ENCODE data around the gene FOXJ1. TPM values are rescaled to one million over a fixed set of nuclear protein-coding genes. Genes with fewer than 3 reads are reported as not detected.

The FOXJ1 gene
- total RNA-seq, 3 donors from 2014 or later, result 0.16 to 2.2 (median 0.52) TPM

DNA sequence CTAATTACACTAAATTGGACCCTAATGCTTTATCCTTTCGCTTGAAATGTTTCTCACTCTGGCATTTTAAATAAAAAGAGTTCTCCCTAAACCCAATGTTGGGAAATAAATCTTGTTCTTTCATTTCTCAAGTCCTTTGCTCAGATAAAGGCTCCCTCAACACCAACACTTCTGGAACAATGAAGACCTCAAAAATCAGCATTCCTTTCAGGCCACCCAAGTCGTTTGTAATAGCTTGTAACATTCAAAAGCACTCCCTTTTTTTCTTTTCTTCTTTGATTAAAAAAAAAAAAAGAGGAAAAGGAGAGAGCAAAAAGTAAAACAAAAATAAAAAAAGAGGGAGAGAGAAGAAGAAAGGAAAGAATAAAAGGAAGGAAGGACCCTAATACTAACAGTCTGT lies 23.3 kb upstream of the FOXJ1 start:
- Histone ChIP-seq H3K9me3 (no peaks in the 10 kb centered on the region), H3K36me3 (ENCODE audit: low read depth) (no peaks in the 10 kb centered on the region), H3K4me3 (no peak overlapping the region), H3K4me1 (ENCODE audit: low read depth) (no peaks in the 10 kb centered on the region)
- DNase-seq, result no peak
- no peak for TF ChIP-seq CTCF (IDR thresholded peaks at IDR 0.05)
- no peak for ATAC-seq
- intact Hi-C loops (cut with DNase I, micrococcal nuclease), result no loop called here

GRCh38 chr17:76163919-76164318 lies 22.9 kb upstream of the FOXJ1 start:
- no peaks in the 10 kb centered on the region for H3K4me1 ChIP-seq (ENCODE audit: low read depth)
- H3K36me3 ChIP-seq (ENCODE audit: low read depth), result no peaks in the 10 kb centered on the region
- no peak for TF ChIP-seq CTCF (IDR thresholded peaks at IDR 0.05)
- H3K4me3 ChIP-seq, result no peak overlapping the region
- H3K9me3 ChIP-seq, result no peaks in the 10 kb centered on the region
- ATAC-seq (no peak), DNase-seq (no peak)
- intact Hi-C loops (cut with DNase I, micrococcal nuclease), result no loop called here

DNA sequence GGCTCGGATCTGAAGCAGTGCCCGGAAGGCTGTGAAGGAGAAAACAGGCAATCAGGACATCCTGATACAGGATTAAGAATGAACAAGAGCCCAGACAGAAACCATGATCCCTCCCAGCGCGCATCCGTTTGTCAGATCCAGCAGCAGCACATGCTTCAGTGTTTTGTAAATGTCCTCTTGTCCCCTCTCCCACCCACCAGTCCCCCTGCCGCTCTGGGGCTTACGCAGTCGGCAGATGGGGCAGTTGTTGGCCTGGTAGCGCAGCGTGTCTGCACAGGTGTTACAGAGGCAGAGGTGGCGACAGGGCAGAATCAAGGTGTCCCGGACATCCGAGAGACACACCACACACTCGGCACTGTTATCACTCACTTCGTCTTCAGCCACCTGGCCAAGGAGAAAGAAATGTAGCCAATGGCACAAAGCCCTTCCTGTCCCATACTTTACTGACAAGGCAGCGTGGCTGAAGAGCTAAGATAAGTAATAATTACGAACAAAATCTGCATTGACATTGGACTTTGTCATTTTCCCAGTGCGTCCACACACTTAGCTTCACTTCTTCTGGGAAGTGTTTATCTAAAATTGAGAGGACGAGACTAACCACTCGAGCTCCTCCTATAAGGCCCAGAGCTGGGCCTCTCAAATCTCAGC lies 20.7 kb upstream of the FOXJ1 start:
- intact Hi-C loops (cut with DNase I, micrococcal nuclease), result no loop called here
- no peak overlapping the region for H3K4me3 ChIP-seq
- no peak for TF ChIP-seq CTCF (IDR thresholded peaks at IDR 0.05)

DNA sequence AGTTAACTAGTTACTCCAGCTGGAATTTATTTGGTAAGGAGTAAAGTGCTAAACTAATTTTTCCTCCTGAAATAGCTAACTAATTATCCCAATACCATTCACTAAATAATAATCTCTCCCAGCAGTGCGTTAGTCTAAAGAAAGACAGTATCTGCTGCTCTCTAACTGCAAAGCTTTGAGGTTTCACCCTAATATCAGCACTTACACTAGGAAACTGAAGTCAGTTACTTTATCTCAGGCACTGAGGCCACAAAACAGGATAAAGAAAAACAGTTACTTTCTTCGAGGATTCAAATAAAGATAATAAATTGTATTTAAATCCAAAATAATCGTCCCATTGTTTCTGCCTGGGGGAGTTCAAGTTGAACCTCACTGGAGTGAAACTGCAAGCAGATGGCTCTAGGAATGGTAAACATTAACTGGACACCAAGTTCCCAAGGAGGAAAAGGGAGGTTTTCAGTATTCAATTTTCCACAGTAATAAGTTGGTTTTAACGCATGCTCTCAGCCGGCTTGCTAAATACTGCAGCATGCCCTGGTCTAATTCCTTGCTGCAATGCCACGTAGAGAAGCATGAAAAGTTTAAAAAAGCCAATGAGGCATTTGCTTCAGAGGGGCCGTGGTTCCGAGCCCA lies 20.0 kb upstream of the FOXJ1 start:
- ATAC-seq, result no peak
- intact Hi-C loops (cut with DNase I, micrococcal nuclease), result no loop called here
- no peak for DNase-seq
- TF ChIP-seq CTCF (IDR thresholded peaks at IDR 0.05), result no peak
- peaks cover under 1% of the 10 kb centered on the region for H3K4me1 ChIP-seq (ENCODE audit: low read depth)
- H3K9me3 ChIP-seq, result no peaks in the 10 kb centered on the region
- no peak overlapping the region for H3K4me3 ChIP-seq
- H3K36me3 ChIP-seq (ENCODE audit: low read depth), result no peaks in the 10 kb centered on the region

More for the DNA sequence above, 20.7 kb upstream of the FOXJ1 start:
- Histone ChIP-seq H3K36me3 (ENCODE audit: low read depth) (no peaks in the 10 kb centered on the region), H3K4me1 (ENCODE audit: low read depth) (no peaks in the 10 kb centered on the region), H3K9me3 (no peaks in the 10 kb centered on the region)
- ATAC-seq, result no peak
- no peak for DNase-seq

DNA sequence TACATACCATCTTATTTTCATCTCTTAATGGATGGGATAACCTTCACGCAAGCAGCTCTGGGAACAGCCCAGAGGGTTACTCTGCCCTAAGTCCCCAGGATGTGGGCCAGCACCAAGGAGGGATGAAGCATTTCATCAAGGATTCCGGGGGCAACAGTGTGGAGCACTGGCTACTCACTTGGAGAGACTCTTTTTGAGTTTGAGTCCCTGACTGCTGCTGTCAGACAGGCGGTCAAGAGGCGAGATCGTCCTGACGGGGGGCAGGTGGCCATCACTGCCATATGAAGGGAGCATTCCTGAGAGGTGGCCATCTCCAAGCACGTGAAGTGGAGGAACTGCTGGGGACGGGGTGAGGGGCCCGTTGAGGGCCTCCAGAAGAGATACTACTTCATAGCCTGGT lies 18.1 kb upstream of the FOXJ1 start:
- no peak for TF ChIP-seq CTCF (IDR thresholded peaks at IDR 0.05)
- intact Hi-C loops (cut with DNase I, micrococcal nuclease), result no loop called here
- H3K4me3 ChIP-seq, result no peak overlapping the region
- H3K9me3 ChIP-seq, result no peaks in the 10 kb centered on the region
- H3K36me3 ChIP-seq (ENCODE audit: low read depth), result no peaks in the 10 kb centered on the region
- peaks cover 3% of the 10 kb centered on the region for H3K4me1 ChIP-seq (ENCODE audit: low read depth)
- no peak for ATAC-seq
- DNase-seq, result no peak

Data from mucosa of descending colon (tissue), 3 donors.